ENCODE measurements around the gene SLC25A11.
A peak's percentile ranks its signal among the peaks of the same experiment; 100 is the strongest.
"Not testable (repeated sequence)": the region's sequence is repeated elsewhere in the genome, so short reads cannot be mapped to it uniquely, and the experiment has no call there.

SLC25A11 gene

DNA sequence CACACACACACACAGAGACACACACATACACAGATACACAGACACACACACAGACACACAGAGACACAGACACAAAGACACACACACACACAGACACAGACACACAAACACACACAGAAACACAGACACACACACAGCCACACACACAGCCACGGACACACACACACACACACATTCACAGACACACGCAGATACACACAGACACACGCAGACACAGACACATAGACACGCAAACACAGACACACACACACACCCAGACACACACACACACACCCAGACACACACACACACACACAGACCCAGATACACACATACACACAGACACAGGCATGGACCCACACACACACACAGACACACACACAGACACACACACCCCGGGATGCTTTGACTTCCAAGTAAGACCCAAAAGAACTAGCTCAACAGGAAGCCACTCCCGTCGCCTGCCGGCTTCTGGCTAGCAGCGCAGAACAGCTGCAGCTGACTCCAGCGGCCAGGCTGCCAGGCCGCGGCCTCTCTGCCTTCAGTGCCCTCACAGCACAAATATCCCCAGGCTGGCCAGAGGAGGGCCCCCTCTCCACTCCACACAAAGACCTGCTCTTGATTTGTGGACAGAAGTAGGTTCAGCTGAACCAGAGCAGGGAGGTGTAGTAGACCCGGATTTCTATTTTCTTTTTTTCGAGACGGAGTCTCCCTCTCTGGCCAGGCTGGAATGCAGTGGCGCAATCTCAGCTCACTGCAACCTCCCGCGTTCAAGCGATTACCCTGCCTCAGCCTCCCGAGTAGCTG, 30.9 kb downstream of the SLC25A11 start:
- DNase-seq = peak; percentile 34

DNA sequence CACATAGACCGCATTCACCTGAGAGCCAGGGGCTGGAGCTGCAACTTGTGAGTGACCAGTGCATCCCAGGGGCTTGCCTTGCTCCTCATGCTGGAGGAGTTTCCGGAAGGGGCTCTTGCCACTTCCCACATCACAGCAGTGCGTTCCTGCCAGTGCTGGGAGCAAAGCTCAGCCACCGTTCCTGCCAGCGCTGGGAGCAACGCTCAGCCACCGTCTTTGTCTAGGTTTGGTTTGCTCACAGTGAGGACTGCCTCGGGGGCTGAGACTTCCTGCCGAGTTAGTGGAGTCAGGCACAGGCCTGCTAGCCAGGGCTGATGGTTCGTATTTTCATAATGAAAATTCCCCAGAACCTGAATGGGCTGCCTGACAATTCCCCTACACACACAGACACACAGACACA, 31.5 kb downstream of the SLC25A11 start:
- no peak for DNase-seq

DNA sequence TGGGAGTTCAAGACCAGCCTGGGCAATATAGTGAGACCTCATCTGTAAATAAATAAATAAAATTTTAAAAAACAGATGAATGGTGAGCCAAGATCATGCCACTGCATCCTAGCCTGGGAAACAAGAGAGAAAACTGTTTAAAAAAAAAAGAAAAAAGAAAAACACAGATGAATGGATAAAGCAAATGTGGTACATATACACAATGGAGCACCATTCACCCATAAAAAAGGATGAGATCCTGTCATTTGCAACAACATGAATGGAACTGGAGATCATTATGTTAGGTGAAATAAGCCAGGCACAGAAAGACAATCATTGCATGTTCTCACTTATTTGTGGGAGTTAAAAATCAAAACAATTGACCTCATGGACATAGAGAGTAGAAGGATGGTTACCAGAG, 33.2 kb downstream of the SLC25A11 start:
- DNase-seq = not testable (repeated sequence)

DNA sequence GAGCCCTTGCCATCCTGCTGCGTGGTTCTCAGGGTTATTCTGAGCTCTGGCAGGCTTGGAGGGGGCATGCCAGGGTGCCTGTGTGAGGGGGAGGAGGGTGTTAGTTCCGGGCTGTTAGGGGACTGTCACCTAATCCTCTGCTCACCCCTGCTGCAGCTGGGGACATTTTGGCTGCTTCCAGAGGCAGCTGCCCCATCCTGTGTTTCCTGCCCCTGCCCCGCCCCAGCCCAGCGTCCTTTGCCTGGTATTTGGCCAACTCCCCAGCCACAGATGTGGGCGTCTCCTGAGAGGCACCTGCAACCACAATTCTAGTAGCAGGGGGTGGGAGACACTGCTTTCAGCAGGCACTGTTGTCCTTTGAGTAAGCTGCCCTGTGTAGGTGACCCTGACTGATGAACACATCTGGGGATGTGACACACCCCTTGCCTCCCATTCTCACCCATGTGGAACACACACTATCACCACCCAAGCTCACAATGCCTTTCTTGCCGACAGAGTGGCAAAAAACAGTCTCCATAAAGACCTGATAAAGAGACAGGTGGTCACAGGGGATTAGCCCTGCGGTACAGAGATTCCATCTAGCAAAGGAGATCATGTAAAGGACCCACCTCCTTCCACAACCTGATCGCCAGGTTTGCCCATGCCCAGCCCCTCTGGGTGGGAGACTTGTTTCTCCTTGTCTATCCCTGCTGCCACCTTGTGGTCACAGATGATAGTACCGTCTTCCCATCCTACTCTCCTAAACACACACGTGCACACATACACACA, 36.6 kb downstream of the SLC25A11 start, which contains the start of gene CHRNE:
TSS of gene CHRNE (minus strand) at position 48 of the 768 bp plus-strand sequence. CDS start at position 13, 35 bp downstream.
- DNase-seq = no peak

DNA sequence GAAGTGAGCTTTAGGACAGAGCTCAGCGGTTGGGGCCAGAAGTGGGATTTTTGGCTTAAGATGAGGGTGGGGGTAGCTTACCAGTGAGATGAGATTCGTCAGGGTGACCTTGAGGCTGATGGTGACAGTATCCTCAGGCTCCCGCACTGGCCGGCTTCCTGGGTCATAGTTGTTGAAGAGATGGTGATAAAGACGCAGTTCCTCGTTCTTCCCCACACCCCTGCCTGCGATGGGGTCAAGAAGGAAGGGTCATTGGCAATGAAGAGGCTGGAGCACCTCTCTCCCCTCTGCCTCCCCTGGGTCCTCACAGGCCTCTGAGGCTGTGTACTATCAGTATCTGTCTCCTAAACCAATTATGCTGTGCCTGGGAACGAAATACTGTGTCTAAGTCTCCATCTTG, 37.3 kb downstream of the SLC25A11 start:
- no peak for DNase-seq

DNA sequence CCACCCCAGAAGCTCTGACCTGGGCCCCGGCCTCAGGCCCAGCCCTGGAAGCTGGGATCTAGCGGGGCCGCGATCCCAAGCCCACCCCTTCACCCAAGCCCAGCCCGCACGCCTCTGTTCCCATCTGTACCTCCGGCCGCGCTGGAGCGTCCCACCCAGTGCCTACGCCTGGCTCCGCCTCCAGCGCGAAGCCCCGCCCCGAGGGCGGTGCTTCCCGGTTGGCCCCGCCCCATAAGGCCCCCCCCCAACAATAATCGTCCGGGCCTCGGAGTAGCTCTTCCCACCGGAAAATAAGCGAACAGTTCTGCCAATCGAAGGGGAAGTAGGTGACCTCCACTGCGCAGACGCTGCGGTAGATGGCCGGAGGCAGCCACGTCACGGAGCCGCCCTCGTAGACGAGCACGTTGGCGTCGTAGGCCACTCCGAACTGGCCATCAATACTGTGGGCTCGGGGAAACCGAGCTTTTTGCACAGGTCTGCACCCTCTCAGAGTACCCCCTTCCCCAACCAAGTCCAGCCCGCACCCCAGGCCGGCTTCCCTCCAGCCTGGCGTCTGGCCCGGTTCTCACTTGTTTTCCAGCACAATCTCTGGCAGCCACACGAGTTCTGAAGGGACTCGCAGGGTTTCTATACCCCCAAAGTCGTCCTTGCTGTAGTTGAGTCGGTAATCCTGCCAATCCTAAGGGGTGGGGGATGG, 38.0 kb downstream of the SLC25A11 start:
- no peak for DNase-seq

DNA sequence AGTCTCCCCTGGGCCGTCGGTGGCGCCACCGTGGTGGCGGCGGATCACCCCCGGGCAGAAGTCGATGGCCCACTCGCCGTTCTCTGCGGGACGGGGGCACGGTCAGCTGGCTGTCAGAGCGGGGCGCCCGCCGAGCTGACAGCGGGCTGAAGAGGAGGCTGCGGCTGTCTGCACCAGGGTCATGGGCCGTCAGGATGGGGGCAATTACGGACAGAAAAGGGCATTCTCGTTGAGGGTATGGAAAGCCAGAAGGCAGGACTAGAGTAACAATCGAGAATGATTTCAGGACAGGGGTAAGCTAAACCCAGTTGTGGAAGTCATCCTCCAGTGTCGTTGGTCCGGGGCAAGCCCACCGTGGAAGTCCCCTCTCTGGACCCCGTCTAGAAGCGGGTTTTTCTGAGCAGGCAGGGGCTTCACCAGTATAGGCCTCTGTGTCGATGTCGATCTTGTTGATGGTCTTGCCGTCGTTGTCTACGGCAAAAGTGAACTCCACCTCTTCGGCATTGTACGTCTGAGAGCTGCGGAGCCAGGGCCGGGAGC, 38.7 kb downstream of the SLC25A11 start:
- no peak for DNase-seq

DNA sequence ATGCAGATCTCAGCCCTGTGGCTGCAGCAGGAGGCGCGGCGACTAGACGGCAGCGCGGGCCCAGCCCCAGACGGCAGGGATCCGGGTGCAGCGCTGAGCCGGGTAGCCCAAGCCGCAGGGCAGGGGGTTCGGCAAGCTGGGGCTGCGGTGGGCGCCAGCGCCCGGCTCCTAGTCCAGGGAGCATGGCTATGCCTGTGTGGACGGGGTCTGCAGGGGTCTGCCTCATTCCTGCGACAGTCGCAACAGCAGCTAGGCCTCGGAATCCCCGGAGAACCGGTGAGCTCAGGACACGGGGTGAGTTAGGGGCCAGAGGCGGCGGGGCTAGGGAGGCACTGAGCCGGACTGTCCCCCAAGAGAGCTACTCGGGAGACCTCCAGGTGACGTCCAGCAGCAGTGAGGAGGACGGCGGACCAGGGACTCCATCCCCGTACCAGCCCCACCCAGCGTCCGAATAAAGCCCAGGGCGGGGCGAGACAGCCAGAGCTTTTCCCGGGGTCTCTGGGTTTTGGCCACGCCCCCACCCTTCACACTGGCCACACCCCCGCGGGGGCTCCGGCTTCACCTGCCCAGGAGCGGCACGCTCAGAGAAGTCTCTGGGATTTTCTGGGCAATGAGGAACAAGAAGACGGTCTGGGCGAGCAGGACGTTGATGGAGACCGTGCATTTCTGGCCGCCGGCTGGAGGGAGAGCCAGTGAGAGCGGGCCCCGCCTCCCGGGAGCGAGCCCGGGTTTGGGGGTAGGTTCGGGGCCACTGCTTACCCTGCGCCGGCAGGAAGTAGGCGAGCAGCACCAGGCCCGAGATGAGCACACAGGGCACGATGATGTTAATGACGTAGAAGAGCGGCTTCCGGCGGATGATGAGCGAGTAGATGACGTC, 39.4 kb downstream of the SLC25A11 start:
- no peak for DNase-seq

DNA sequence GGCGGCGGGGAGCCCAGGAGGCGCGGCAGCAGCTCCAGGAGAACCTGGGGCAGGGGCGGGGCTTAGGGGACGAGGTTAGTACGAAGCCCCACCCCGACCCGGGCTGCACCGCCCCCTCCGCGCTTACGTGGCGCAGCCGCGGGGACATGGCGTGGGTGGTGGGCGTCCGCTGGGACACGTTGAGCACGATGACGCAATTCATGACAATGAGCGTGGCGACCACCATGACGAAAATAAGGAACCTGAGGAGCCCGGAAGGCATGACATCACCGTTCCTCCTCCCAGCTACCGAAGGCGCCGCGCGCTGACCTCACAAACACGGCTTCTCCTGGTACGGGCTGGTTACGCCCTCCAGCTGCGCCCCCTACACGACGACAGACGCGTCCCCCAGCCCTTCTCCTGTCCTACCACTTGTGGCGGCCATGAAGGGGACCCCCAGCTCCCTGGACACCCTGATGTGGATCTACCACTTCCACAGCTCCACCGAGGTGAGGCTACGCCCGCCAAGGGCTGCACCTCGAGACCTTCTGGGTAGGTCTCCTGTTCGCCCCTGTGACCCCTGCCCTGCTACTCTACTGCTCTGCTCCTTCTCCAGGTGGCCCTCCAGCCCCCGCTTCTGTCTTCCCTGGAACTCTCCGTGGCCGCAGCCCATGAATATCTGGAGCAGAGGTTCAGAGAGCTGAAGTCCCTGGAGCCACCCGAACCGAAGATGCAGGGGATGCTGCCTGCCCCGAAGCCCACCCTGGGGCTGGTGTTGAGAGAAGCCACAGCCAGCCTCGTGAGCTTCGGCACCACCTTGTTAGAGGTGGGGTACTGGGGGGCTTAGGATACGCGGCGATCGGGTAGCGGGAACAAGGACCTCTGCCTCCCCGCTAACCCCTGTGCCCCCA, 40.3 kb downstream of the SLC25A11 start, which contains the start of gene C17orf107:
TSS of gene C17orf107 (plus strand) at position 196 of the 890 bp plus-strand sequence. CDS start at position 423, 227 bp downstream.
- DNase-seq = no peak

DNA sequence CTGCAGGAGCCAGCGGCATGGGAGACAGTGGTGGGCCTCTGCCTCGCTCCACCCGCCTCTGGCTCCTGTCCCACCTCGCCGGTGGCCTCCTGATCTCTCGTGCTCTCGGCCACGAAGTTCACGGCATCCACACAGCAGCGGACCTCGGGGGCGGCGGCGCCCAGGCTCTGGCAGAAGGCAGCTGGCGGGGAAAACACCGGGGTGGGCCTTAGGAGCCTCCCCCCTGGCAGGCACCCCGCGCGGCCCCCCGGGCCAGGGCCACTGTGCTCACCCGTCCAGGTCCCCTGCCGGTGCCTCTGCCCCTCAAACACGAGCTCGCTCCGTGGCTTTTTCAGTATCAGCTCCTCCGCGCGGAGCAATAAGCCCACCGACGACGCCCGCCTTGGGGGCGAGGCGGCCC, 40.9 kb downstream of the SLC25A11 start:
- no peak for DNase-seq

DNA sequence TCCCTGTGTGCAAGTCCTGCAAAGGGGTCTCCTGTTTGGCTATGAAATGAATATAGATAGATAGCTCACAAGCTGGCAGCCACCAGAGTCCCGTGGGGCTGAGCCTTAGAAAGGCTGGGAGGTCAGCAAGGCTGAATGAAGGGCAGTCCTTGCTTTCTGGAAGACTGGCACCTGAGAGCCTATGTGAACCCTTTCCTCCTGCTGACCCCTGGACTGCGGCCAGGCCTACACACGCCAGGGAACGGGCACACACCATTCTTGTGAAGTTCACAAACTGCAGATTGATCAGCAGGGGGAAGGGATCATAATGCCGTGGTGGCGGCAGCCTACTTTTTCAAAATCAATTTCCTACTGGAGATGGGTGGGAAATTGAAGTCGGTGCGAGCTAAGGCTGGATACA, 41.5 kb downstream of the SLC25A11 start:
- no peak for DNase-seq

DNA sequence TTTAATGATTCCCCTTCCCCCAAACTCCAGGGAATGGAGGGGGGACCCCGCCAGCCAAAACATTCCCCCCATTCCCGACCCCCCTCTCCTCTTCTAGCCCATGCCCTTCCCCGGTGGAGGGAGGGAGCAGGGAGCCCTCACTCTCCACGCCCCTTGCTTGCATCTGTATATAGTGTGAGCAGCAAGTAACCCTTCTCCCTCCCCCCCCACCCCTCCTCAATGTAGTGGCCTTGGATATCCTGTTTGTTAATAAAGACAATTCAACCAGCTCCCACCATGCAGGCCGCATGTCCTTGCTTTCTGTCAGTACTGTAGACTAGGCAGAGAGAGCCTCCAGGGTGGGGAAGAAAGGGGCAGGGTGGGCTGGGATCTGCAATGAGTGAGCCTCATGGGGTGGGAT, 42.1 kb downstream of the SLC25A11 start:
- DNase-seq = no peak

DNA sequence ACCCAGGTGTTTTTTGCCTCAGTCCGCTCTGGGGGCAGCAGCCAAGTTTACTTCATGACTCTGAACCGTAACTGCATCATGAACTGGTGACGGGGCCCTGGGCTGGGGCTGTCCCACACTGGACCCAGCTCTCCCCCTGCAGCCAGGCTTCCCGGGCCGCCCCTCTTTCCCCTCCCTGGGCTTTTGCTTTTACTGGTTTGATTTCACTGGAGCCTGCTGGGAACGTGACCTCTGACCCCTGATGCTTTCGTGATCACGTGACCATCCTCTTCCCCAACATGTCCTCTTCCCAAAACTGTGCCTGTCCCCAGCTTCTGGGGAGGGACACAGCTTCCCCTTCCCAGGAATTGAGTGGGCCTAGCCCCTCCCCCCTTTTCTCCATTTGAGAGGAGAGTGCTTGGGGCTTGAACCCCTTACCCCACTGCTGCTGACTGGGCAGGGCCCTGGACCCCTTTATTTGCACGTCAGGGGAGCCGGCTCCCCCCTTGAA, 42.6 kb downstream of the SLC25A11 start:
- no peak for DNase-seq

DNA sequence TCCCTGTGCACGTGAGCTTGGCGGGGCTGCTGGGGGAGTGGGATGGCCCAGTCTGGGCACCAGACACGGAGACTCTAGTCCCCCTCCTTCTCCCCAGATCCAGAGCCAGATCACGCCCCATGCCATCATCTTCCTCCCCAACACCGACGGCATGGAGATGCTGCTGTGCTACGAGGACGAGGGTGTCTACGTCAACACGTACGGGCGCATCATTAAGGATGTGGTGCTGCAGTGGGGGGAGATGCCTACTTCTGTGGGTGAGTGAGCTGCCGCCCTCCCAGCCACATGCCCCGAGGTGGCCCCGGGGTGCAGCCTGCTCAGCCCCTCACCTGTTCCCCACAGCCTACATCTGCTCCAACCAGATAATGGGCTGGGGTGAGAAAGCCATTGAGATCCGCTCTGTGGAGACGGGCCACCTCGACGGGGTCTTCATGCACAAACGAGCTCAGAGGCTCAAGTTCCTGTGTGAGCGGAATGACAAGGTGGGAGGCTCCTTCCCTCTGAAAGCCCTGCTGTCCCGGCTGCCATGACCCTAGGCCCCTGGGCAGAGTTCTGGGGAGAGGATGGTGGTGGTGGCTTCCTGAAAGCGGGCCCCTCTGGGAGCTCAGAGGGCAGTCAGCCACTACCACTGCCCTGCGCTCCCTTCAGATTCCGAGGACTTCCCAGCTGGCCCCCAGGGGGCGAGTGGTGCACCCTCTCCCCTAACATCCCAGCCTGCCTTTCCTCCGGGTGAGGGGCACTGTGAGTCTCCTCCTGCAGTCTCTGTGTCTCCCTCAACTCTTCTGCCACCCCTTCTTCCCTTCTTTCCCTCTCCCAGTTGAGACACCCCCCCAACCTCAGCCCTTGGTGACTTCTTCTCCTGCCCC, 43.3 kb downstream of the SLC25A11 start:
- DNase-seq = no peak

DNA sequence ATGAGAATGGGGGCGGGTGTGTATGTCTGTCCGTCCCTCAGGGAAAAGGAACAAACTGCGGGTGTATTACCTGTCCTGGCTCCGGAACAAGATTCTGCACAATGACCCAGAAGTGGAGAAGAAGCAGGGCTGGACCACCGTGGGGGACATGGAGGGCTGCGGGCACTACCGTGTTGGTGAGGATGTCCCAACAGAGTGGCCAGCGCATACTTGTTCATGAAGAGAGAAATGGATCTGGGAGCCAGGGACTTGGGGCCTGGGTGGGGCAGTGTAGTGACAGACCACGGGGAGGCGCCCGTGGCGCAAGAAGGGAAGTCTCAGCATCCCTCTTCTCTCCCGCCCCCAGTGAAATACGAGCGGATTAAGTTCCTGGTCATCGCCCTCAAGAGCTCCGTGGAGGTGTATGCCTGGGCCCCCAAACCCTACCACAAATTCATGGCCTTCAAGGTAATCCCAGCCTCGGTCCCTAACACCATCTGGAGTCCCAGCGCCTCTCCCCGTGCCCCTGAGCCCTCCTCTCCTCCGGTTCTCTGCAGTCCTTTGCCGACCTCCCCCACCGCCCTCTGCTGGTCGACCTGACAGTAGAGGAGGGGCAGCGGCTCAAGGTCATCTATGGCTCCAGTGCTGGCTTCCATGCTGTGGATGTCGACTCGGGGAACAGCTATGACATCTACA, 44.1 kb downstream of the SLC25A11 start:
- DNase-seq = no peak

DNA sequence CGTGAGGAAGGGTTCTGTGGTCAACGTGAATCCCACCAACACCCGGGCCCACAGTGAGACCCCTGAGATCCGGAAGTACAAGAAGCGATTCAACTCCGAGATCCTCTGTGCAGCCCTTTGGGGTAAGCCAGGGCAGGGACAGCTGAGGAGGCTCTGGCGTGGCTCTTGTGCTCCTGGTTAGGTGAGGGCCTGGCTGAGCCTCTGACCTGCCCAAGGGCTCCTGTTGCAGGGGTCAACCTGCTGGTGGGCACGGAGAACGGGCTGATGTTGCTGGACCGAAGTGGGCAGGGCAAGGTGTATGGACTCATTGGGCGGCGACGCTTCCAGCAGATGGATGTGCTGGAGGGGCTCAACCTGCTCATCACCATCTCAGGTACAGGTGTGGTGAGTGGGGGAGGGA, 44.7 kb downstream of the SLC25A11 start:
- DNase-seq = no peak

DNA sequence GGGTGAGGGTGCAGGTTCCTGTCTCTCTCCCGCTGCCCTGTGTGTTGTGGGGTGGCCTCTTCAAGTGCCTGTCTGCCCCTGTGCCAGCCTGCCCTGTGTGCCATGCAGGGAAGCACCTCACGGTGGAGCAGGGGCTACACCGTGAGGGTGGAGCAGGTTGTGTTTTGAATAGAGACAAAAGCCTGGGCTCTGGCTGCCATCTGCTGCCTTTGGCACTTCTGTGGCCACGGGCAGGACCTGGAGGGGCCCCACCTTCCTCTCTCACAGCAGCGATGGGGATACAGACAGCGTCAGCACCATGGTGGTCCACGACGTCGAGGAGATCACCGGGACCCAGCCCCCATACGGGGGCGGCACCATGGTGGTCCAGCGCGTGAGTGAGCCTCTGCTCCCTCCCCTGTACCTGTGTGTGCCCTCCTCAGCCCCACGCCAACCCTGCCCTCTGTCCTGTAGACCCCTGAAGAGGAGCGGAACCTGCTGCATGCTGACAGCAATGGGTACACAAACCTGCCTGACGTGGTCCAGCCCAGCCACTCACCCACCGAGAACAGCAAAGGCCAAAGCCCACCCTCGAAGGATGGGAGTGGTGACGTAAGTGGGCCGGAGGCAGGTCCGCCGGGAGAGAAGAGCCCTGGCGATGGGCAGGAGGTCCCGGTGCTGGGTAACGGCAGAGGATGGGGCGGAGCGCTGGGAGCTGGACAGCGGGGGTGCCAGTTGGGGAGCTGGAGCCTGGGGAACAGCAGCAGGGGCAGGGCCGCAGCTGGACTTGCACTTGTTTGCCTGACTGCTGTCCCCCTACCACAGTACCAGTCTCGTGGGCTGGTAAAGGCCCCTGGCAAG, 45.9 kb downstream of the SLC25A11 start:
- DNase-seq = no peak

DNA sequence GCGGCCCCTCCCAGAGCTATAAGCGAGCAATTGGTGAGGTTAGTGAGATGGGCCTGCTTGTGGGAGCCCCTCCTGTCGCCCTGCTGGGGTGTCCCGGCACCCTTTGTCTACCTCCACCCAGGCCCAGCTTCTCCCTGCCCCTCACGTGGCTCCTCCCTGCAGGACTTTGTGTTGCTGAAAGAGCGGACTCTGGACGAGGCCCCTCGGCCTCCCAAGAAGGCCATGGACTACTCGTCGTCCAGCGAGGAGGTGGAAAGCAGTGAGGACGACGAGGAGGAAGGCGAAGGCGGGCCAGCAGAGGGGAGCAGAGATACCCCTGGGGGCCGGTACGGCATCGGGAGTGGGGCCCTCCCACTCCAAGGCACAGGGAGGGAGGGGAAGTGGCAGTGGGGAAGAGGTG, 46.6 kb downstream of the SLC25A11 start:
- DNase-seq = no peak
